ENCODE measurements around the gene CCL5. TPM values are rescaled to one million over a fixed set of nuclear protein-coding genes. Genes with fewer than 3 reads are reported as not detected.

The CCL5 gene
- polyA plus RNA-seq, 1 donor = 8.3 TPM

GRCh38 chr17:35912942-35913341 is 32.8 kb upstream of the CCL5 start:
- Histone ChIP-seq H3K27ac (ENCODE audit: low read length) (no peak overlapping the region), H3K36me3 (ENCODE audit: control insufficient read depth, insufficient read depth, low read length) (no peaks in the 10 kb centered on the region), H3K4me3 (ENCODE audit: low read length) (no peak overlapping the region), H3K4me1 (ENCODE audit: control insufficient read depth, insufficient read depth, low read length) (peaks cover 25% of the 10 kb centered on the region), H3K9me3 (ENCODE audit: control insufficient read depth, low read depth, low read length) (peaks cover 4% of the 10 kb centered on the region), H3K27me3 (ENCODE audit: control insufficient read depth, insufficient read depth, low read length) (no peaks in the 10 kb centered on the region)
- peak in 1 of 2 donors; percentile 40 for DNase-seq
- WGBS (ENCODE audit: insufficient coverage, low lambda C conversion rate) = no CpG with 5 or more reads among the region's 2 CpGs

GRCh38 chr17:35912339-35912912 is 32.3 kb upstream of the CCL5 start:
- no peaks in the 10 kb centered on the region for H3K9me3 ChIP-seq (ENCODE audit: control insufficient read depth, low read depth, low read length)
- WGBS (ENCODE audit: insufficient coverage, low lambda C conversion rate) = no CpG with 5 or more reads among the region's 3 CpGs
- H3K27me3 ChIP-seq (ENCODE audit: control insufficient read depth, insufficient read depth, low read length) = no peaks in the 10 kb centered on the region
- H3K4me1 ChIP-seq (ENCODE audit: control insufficient read depth, insufficient read depth, low read length) = peaks cover 25% of the 10 kb centered on the region
- no peak overlapping the region for H3K27ac ChIP-seq (ENCODE audit: low read length)
- H3K36me3 ChIP-seq (ENCODE audit: control insufficient read depth, insufficient read depth, low read length) = no peaks in the 10 kb centered on the region
- H3K4me3 ChIP-seq (ENCODE audit: low read length) = no peak overlapping the region
- DNase-seq = no peak

- no peak overlapping the region for H3K4me3 ChIP-seq (ENCODE audit: low read length)
- H3K36me3 ChIP-seq (ENCODE audit: control insufficient read depth, insufficient read depth, low read length) = no peaks in the 10 kb centered on the region
- H3K9me3 ChIP-seq (ENCODE audit: control insufficient read depth, low read depth, low read length) = no peaks in the 10 kb centered on the region
- WGBS (ENCODE audit: insufficient coverage, low lambda C conversion rate) = no CpG with 5 or more reads among the region's 3 CpGs
- peaks cover 20% of the 10 kb centered on the region for H3K4me1 ChIP-seq (ENCODE audit: control insufficient read depth, insufficient read depth, low read length)
- H3K27me3 ChIP-seq (ENCODE audit: control insufficient read depth, insufficient read depth, low read length) = no peaks in the 10 kb centered on the region
- DNase-seq = peak in 1 of 2 donors; percentile 13
- no peak overlapping the region for H3K27ac ChIP-seq (ENCODE audit: low read length)
Measured at GRCh38 chr17:35909408-35909807, 29.2 kb upstream of the CCL5 start.

GRCh38 chr17:35907691-35908090 is 27.5 kb upstream of the CCL5 start:
- 100% methylated on average over 1 of the region's 5 CpGs for WGBS (ENCODE audit: insufficient coverage, low lambda C conversion rate)
- Histone ChIP-seq H3K4me3 (ENCODE audit: low read length) (no peak overlapping the region), H3K4me1 (ENCODE audit: control insufficient read depth, insufficient read depth, low read length) (peaks cover 14% of the 10 kb centered on the region), H3K36me3 (ENCODE audit: control insufficient read depth, insufficient read depth, low read length) (no peaks in the 10 kb centered on the region), H3K9me3 (ENCODE audit: control insufficient read depth, low read depth, low read length) (no peaks in the 10 kb centered on the region), H3K27me3 (ENCODE audit: control insufficient read depth, insufficient read depth, low read length) (no peaks in the 10 kb centered on the region), H3K27ac (ENCODE audit: low read length) (no peak overlapping the region)
- DNase-seq = no peak

GRCh38 chr17:35906926-35907637 is 26.9 kb upstream of the CCL5 start:
- Histone ChIP-seq H3K9me3 (ENCODE audit: control insufficient read depth, low read depth, low read length) (no peaks in the 10 kb centered on the region), H3K4me3 (ENCODE audit: low read length) (no peak overlapping the region), H3K27ac (ENCODE audit: low read length) (peak overlapping the region; percentile 71), H3K36me3 (ENCODE audit: control insufficient read depth, insufficient read depth, low read length) (no peaks in the 10 kb centered on the region), H3K27me3 (ENCODE audit: control insufficient read depth, insufficient read depth, low read length) (no peaks in the 10 kb centered on the region), H3K4me1 (ENCODE audit: control insufficient read depth, insufficient read depth, low read length) (peaks cover 14% of the 10 kb centered on the region)
- no peak for DNase-seq
- WGBS (ENCODE audit: insufficient coverage, low lambda C conversion rate) = no CpG with 5 or more reads among the region's 3 CpGs

- Histone ChIP-seq H3K4me3 (ENCODE audit: low read length) (no peak overlapping the region), H3K27me3 (ENCODE audit: control insufficient read depth, insufficient read depth, low read length) (no peaks in the 10 kb centered on the region), H3K36me3 (ENCODE audit: control insufficient read depth, insufficient read depth, low read length) (no peaks in the 10 kb centered on the region), H3K9me3 (ENCODE audit: control insufficient read depth, low read depth, low read length) (no peaks in the 10 kb centered on the region), H3K27ac (ENCODE audit: low read length) (peak overlapping the region; percentile 71), H3K4me1 (ENCODE audit: control insufficient read depth, insufficient read depth, low read length) (peaks cover 14% of the 10 kb centered on the region)
- DNase-seq = peak in 1 of 2 donors; percentile 76
- WGBS (ENCODE audit: insufficient coverage, low lambda C conversion rate) = no CpG with 5 or more reads among the region's 5 CpGs
Measured at GRCh38 chr17:35906191-35906925, 26.2 kb upstream of the CCL5 start.

- WGBS (ENCODE audit: insufficient coverage, low lambda C conversion rate) = 100% methylated on average over 3 of the region's 5 CpGs
- Histone ChIP-seq H3K36me3 (ENCODE audit: control insufficient read depth, insufficient read depth, low read length) (no peaks in the 10 kb centered on the region), H3K4me3 (ENCODE audit: low read length) (no peak overlapping the region), H3K9me3 (ENCODE audit: control insufficient read depth, low read depth, low read length) (no peaks in the 10 kb centered on the region), H3K27me3 (ENCODE audit: control insufficient read depth, insufficient read depth, low read length) (no peaks in the 10 kb centered on the region), H3K4me1 (ENCODE audit: control insufficient read depth, insufficient read depth, low read length) (peaks cover 14% of the 10 kb centered on the region), H3K27ac (ENCODE audit: low read length) (no peak overlapping the region)
- no peak for DNase-seq
Measured at GRCh38 chr17:35903451-35903850, 23.3 kb upstream of the CCL5 start.

GRCh38 chr17:35901631-35902175 is 21.5 kb upstream of the CCL5 start:
- no CpG with 5 or more reads among the region's 9 CpGs for WGBS (ENCODE audit: insufficient coverage, low lambda C conversion rate)
- H3K4me1 ChIP-seq (ENCODE audit: control insufficient read depth, insufficient read depth, low read length) = peaks cover 11% of the 10 kb centered on the region
- no peak overlapping the region for H3K4me3 ChIP-seq (ENCODE audit: low read length)
- no peaks in the 10 kb centered on the region for H3K27me3 ChIP-seq (ENCODE audit: control insufficient read depth, insufficient read depth, low read length)
- H3K36me3 ChIP-seq (ENCODE audit: control insufficient read depth, insufficient read depth, low read length) = no peaks in the 10 kb centered on the region
- DNase-seq = no peak
- H3K9me3 ChIP-seq (ENCODE audit: control insufficient read depth, low read depth, low read length) = no peaks in the 10 kb centered on the region
- H3K27ac ChIP-seq (ENCODE audit: low read length) = no peak overlapping the region

- Histone ChIP-seq H3K4me1 (ENCODE audit: control insufficient read depth, insufficient read depth, low read length) (peaks cover 4% of the 10 kb centered on the region), H3K27me3 (ENCODE audit: control insufficient read depth, insufficient read depth, low read length) (no peaks in the 10 kb centered on the region), H3K4me3 (ENCODE audit: low read length) (no peak overlapping the region), H3K9me3 (ENCODE audit: control insufficient read depth, low read depth, low read length) (no peaks in the 10 kb centered on the region), H3K36me3 (ENCODE audit: control insufficient read depth, insufficient read depth, low read length) (no peaks in the 10 kb centered on the region), H3K27ac (ENCODE audit: low read length) (no peak overlapping the region)
- WGBS (ENCODE audit: insufficient coverage, low lambda C conversion rate) = 75% methylated on average over 4 of the region's 11 CpGs
- peak in 1 of 2 donors; percentile 22 for DNase-seq
Measured at GRCh38 chr17:35900708-35901480, 20.7 kb upstream of the CCL5 start.

- H3K36me3 ChIP-seq (ENCODE audit: control insufficient read depth, insufficient read depth, low read length) = no peaks in the 10 kb centered on the region
- no peak overlapping the region for H3K27ac ChIP-seq (ENCODE audit: low read length)
- no peak overlapping the region for H3K4me3 ChIP-seq (ENCODE audit: low read length)
- WGBS (ENCODE audit: insufficient coverage, low lambda C conversion rate) = no CpG with 5 or more reads among the region's 5 CpGs
- DNase-seq = no peak
- peaks cover 2% of the 10 kb centered on the region for H3K4me1 ChIP-seq (ENCODE audit: control insufficient read depth, insufficient read depth, low read length)
- no peaks in the 10 kb centered on the region for H3K9me3 ChIP-seq (ENCODE audit: control insufficient read depth, low read depth, low read length)
- no peaks in the 10 kb centered on the region for H3K27me3 ChIP-seq (ENCODE audit: control insufficient read depth, insufficient read depth, low read length)
Measured at GRCh38 chr17:35900280-35900679, 20.1 kb upstream of the CCL5 start.

All from large intestine (tissue), 3 donors.